Loucy (cell line): ENCODE results near the gene ASB10.

ENCODE experiments used
- H2AFZ ChIP-seq: fragments of 200-600 bp; sonication (generic); 2 replicates; pipeline ENCODE4 v1.6.0; 2016; ENCODE audit warnings: antibody characterized with exemption, mild to moderate bottlenecking, low read length, moderate library complexity
- H3F3A ChIP-seq: fragments of 200-600 bp; 2 replicates; pipeline ENCODE4 v1.6.0; 2016; ENCODE audit warnings: antibody characterized with exemption, low read depth, mild to moderate bottlenecking
- H3K27me3 ChIP-seq: fragments of 200-600 bp; sonication (generic); 2 replicates; pipeline ENCODE4 v1.6.1; 2014; ENCODE audit warnings: low read length, mild to moderate bottlenecking; ENCODE audit not compliant: insufficient read depth, poor library complexity, severe bottlenecking
- H3K36me3 ChIP-seq: fragments of 200-600 bp; sonication (generic); 2 replicates; pipeline ENCODE4 v1.6.1; 2016; ENCODE audit warnings: low read length; ENCODE audit not compliant: insufficient read depth
- H3K4me1 ChIP-seq: fragments of 200-600 bp; sonication (generic); 2 replicates; pipeline ENCODE4 v1.5.1; 2014; ENCODE audit warnings: low read length, mild to moderate bottlenecking; ENCODE audit not compliant: insufficient read depth, poor library complexity, severe bottlenecking
- H3K4me2 ChIP-seq: fragments of 200-600 bp; sonication (generic); 2 replicates; pipeline ENCODE4 v1.6.0; 2014; ENCODE audit warnings: antibody characterized with exemption, low read length, low read depth, mild to moderate bottlenecking; ENCODE audit not compliant: poor library complexity, severe bottlenecking
- H3K4me3 ChIP-seq: fragments of 200-600 bp; sonication (generic); 2 replicates; pipeline ENCODE4 v1.5.1; 2014; ENCODE audit warnings: low read length, mild to moderate bottlenecking, mixed read lengths; ENCODE audit not compliant: poor library complexity, severe bottlenecking
- H3K79me2 ChIP-seq: fragments of 200-600 bp; sonication (generic); 2 replicates; pipeline ENCODE4 v1.6.1; 2014; ENCODE audit warnings: low read length; ENCODE audit not compliant: insufficient read depth
- H3K9ac ChIP-seq: fragments of 200-600 bp; sonication (generic); 2 replicates; pipeline ENCODE4 v1.6.0; 2014; ENCODE audit warnings: mild to moderate bottlenecking, low read depth, low read length, moderate library complexity; ENCODE audit not compliant: poor library complexity, severe bottlenecking
- H3K9me2 ChIP-seq: fragments of 200-600 bp; sonication (generic); replicated peaks from 2 replicates; pipeline ENCODE4 v1.6.1; 2016; ENCODE audit warnings: low read depth, low read length, mixed read lengths
- H3K9me3 ChIP-seq: fragments of 200-600 bp; sonication (generic); 2 replicates; pipeline ENCODE4 v1.6.1; 2014; ENCODE audit warnings: mild to moderate bottlenecking, antibody characterized with exemption, low read length, low read depth; ENCODE audit not compliant: insufficient read depth
- H4K20me1 ChIP-seq: fragments of 200-600 bp; sonication (generic); 2 replicates; pipeline ENCODE4 v1.6.0; 2014; ENCODE audit warnings: antibody characterized with exemption, low read length, mild to moderate bottlenecking; ENCODE audit not compliant: insufficient read depth, poor library complexity, severe bottlenecking
- EZH2phosphoT487 ChIP-seq: fragments of 200-600 bp; IDR thresholded peaks from 2 replicates; pipeline ENCODE4 v1.6.1; 2018; ENCODE audit warnings: antibody characterized with exemption, mild to moderate bottlenecking, moderate library complexity, borderline replicate concordance
- TF ChIP-seq, protein P1 (sequence below): fragments of 200-600 bp; sonication (generic); conservative IDR thresholded peaks from 2 replicates; pipeline ENCODE4 v1.5.1; 2014; ENCODE audit warnings: mild to moderate bottlenecking, antibody characterized with exemption, low read length

Gene ASB10

DNA sequence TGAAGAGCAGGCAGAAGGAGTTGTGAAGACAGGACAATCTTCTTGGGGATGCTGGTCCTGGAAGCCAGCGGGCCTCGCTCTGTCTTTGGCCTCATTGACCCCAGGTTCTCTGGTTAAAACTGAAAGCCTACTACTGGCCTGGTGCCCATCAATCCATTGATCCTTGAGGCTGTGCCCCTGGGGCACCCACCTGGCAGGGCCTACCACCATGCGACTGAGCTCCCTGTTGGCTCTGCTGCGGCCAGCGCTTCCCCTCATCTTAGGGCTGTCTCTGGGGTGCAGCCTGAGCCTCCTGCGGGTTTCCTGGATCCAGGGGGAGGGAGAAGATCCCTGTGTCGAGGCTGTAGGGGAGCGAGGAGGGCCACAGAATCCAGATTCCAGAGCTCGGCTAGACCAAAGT lies 46.8 kb upstream of the ASB10 start:
- H4K20me1 ChIP-seq = peaks cover 44% of the 10 kb centered on the region
- peak overlapping the region; percentile 99 for H3K9ac ChIP-seq
- TF ChIP-seq, protein P1, sequence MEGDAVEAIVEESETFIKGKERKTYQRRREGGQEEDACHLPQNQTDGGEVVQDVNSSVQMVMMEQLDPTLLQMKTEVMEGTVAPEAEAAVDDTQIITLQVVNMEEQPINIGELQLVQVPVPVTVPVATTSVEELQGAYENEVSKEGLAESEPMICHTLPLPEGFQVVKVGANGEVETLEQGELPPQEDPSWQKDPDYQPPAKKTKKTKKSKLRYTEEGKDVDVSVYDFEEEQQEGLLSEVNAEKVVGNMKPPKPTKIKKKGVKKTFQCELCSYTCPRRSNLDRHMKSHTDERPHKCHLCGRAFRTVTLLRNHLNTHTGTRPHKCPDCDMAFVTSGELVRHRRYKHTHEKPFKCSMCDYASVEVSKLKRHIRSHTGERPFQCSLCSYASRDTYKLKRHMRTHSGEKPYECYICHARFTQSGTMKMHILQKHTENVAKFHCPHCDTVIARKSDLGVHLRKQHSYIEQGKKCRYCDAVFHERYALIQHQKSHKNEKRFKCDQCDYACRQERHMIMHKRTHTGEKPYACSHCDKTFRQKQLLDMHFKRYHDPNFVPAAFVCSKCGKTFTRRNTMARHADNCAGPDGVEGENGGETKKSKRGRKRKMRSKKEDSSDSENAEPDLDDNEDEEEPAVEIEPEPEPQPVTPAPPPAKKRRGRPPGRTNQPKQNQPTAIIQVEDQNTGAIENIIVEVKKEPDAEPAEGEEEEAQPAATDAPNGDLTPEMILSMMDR = no peak
- no peak for TF ChIP-seq EZH2phosphoT487

DNA sequence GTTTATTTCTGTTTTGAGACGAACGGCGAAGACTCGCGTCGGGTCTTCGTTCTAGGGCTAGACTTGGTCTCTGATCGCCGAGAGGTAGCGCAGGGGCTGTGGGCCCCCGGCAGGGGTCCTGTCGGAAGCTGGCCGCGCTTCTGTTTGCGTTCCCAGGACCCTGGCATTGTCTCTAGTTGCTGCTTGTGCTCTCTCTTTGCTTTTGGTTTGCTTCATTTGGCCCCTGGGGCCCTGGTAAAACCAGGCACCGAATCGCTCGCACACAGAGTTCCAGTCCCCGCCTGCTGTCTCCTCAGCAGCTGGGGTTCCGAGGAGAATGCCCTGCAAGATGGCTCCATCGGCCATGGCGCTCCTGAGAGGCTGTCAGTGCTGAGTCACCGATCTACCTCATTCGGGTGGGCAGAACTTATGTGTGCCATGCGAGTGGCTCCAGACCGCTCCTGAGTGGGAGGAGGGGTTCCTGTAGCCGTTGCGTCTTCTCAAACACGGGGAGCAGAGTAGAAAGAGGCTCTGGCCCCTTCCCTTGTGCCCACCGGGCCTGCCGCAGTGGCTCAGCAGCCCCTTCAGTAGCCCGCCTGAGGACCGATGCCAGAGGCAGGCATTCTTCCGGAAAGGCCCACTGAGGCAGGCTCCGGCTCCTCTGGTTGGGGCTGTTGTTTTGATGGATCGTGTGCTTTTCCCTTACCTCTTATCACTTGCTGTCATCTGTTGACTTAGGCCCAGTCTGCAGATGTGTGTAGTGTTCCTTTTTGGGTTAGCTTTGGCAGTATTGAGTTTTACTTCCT lies 46.1 kb upstream of the ASB10 start:
- peaks cover 38% of the 10 kb centered on the region for H4K20me1 ChIP-seq
- peaks cover 13% of the 10 kb centered on the region; the same call in 1 of the 2 replicates for H3K36me3 ChIP-seq
- H3K9me2 ChIP-seq = no peaks in the 10 kb centered on the region
- H3K9me3 ChIP-seq = no peaks in the 10 kb centered on the region
- H3K4me1 ChIP-seq = peaks cover 28% of the 10 kb centered on the region
- 0 out of 2 replicates have a peak overlapping the region, but pooled peaks have one; percentile 40 for H2AFZ ChIP-seq
- H3K27me3 ChIP-seq = peaks cover 5% of the 10 kb centered on the region
- H3K4me3 ChIP-seq = peak overlapping the region; percentile 99
- TF ChIP-seq, protein P1 = no peak
- no peak for TF ChIP-seq EZH2phosphoT487
- peak overlapping the region; percentile 99 for H3K9ac ChIP-seq
- H3K79me2 ChIP-seq = peaks cover 45% of the 10 kb centered on the region
- H3F3A ChIP-seq = no peaks in the 10 kb centered on the region
- H3K4me2 ChIP-seq = peak overlapping the region; percentile 91

More for the DNA sequence above, 46.8 kb upstream of the ASB10 start:
- Histone ChIP-seq H3K27me3 (peaks cover 5% of the 10 kb centered on the region), H3K4me3 (peak overlapping the region; percentile 99), H3K4me2 (peak overlapping the region; percentile 91), H3K36me3 (peaks cover 19% of the 10 kb centered on the region; the same call in 1 of the 2 replicates), H2AFZ (no peak overlapping the region), H3K79me2 (peaks cover 45% of the 10 kb centered on the region), H3K9me3 (no peaks in the 10 kb centered on the region), H3K9me2 (no peaks in the 10 kb centered on the region), H3K4me1 (peaks cover 28% of the 10 kb centered on the region), H3F3A (no peaks in the 10 kb centered on the region)

DNA sequence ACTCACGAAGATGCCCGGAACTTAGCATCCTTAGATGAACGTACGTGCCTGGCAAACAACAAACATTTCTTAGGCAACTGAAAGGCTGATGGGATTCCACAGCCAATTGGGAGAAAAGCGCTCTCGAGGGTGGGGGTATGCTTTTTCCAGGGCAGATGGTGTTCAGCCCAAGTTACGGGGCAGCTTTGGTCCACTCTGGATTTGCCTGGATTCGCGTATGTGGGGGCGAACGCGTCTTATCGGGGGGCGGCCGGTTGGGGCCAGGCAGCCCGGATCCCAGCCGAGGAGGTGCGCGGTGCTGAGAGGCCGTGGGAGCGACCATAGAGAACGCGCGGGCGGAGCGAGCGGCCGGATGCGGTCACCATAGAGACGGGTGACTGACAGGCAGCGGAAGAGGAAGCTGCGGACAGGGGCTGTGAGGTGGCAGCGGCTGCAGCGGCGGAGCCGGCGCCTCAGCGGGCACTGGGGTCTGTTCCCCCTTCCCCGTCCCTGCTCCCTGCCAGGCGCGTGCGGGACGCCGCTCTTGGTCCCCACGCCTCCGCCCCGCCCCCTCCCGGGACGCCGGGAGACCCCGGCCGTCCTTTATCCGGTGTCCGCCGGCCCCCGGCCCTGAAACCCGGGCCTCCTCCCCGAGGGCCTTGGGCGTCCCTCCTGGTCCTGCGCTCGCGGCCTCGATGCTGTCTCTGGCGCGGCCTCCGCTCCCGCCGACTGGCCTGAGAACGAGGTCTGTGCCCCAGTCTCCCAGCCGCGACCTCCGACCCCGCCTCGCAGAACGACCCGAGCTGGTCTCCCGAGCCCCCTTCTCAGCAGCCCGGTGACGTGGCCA lies 45.3 kb upstream of the ASB10 start, which contains the start of gene CHPF2:
Gene CHPF2, plus strand, starts transcription at position 393 of the 826 bp plus-strand sequence. CDS start 1,529 bp downstream, outside the sequence.
- H3K36me3 ChIP-seq = peaks cover 6% of the 10 kb centered on the region; the same call in 1 of the 2 replicates
- H3K9me3 ChIP-seq = no peaks in the 10 kb centered on the region
- peak within 1 kb of the TSS; percentile 91 for H3K4me2 ChIP-seq
- H3K79me2 ChIP-seq = peaks cover 45% of the 10 kb centered on the region
- H2AFZ ChIP-seq = peak within 1 kb of the TSS; percentile 96
- peaks cover 5% of the 10 kb centered on the region for H3K27me3 ChIP-seq
- TF ChIP-seq EZH2phosphoT487 = no peak
- TF ChIP-seq, protein P1 = no peak
- peaks cover 28% of the 10 kb centered on the region for H3K4me1 ChIP-seq
- peak within 1 kb of the TSS; percentile 99 for H3K4me3 ChIP-seq
- H3F3A ChIP-seq = no peaks in the 10 kb centered on the region
- no peaks in the 10 kb centered on the region for H3K9me2 ChIP-seq
- peak within 1 kb of the TSS; percentile 99 for H3K9ac ChIP-seq
- H4K20me1 ChIP-seq = peaks cover 38% of the 10 kb centered on the region
